NB4 (cell line): ENCODE measurements around the gene EDC4.
A peak's percentile ranks its signal among the peaks of the same experiment; 100 is the strongest.

Experiments
- DNase-seq: peaks from one replicate; pipeline ENCODE4 v3.0.0; 2010; ENCODE audit warnings: low read depth
- H3K4me3 ChIP-seq: one replicate; pipeline ENCODE4 v1.5.1; 2011; ENCODE audit warnings: mild to moderate bottlenecking, low read depth, low read length, moderate library complexity
- MYC ChIP-seq: IDR thresholded peaks from 2 replicates; pipeline ENCODE4 v1.6.1; 2011; ENCODE audit warnings: low read depth, low read length
- POLR2A ChIP-seq: IDR thresholded peaks from 2 replicates; pipeline ENCODE4 v1.6.1; 2011; ENCODE audit warnings: mild to moderate bottlenecking; ENCODE audit not compliant: insufficient read length; ENCODE audit errors: extremely low read depth
- TF ChIP-seq, protein P1 (sequence below): IDR thresholded peaks from one replicate; pipeline ENCODE4 v1.5.1; 2012; ENCODE audit warnings: low read depth, low read length
- TF ChIP-seq, protein P2 (sequence below): IDR thresholded peaks from 2 replicates; pipeline ENCODE4 v1.6.1; 2011; ENCODE audit warnings: low read depth, low read length

EDC4 gene

DNA sequence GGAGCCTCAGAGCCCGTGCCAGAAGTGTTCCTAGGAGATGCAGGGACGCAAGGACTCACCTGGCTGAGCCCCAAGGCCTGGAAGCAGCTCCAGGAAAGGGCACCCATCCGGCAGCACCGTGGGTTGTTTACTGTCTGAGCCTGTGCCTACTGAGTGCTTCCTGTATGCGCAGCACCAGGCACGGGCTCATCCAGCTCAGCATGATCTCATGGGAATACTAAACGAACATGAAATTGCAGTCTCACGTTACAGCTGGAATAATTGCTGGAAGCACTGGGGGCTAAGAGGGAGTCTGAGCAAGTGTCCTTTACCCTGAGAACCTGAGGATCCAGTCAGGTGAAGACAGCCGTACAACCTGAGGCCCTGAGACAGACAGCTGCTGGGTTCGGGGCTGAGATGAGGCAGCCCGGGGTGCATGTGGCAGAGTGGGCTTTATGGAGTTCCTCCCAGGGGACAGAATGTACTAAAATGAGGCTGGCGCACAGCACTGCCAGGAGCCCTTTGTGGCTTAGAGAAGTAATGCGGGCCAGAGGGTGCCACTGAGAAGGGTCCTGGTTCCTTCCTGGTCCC lies 53.4 kb downstream of the EDC4 start:
- DNase-seq: peak; percentile 58
- no peak for TF ChIP-seq POLR2A
- TF ChIP-seq, protein P1, sequence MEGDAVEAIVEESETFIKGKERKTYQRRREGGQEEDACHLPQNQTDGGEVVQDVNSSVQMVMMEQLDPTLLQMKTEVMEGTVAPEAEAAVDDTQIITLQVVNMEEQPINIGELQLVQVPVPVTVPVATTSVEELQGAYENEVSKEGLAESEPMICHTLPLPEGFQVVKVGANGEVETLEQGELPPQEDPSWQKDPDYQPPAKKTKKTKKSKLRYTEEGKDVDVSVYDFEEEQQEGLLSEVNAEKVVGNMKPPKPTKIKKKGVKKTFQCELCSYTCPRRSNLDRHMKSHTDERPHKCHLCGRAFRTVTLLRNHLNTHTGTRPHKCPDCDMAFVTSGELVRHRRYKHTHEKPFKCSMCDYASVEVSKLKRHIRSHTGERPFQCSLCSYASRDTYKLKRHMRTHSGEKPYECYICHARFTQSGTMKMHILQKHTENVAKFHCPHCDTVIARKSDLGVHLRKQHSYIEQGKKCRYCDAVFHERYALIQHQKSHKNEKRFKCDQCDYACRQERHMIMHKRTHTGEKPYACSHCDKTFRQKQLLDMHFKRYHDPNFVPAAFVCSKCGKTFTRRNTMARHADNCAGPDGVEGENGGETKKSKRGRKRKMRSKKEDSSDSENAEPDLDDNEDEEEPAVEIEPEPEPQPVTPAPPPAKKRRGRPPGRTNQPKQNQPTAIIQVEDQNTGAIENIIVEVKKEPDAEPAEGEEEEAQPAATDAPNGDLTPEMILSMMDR: peak; percentile 31
- no peak overlapping the region for H3K4me3 ChIP-seq

DNA sequence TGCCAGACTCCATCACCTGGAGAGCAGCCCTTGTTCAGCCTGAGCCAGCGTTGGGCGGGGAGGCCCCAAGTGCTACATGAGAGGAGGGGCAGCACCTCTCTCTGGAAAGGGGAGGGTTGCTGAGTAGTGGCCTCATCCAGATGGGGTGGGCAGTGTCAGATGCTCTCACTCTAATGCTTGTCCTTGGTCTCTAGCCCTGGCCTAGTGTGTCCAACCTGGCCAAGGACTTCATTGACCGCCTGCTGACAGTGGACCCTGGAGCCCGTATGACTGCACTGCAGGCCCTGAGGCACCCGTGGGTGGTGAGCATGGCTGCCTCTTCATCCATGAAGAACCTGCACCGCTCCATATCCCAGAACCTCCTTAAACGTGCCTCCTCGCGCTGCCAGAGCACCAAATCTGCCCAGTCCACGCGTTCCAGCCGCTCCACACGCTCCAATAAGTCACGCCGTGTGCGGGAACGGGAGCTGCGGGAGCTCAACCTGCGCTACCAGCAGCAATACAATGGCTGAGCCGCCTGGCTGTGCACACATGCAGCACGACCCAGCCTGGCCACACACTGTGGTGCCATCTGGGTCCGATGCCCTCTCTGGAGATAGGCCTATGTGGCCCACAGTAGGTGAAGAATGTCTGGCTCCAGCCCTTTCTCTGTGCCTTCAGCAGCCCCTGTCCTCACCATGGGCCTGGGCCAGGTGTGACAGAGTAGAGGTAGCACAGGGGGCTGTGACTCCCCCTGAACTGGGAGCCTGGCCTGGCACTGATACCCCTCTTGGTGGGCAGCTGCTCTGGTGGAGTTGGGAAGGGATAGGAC lies 54.5 kb downstream of the EDC4 start:
- no peak for DNase-seq
- TF ChIP-seq, protein P1: no peak
- TF ChIP-seq, protein P2, sequence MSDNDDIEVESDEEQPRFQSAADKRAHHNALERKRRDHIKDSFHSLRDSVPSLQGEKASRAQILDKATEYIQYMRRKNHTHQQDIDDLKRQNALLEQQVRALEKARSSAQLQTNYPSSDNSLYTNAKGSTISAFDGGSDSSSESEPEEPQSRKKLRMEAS: no peak
- TF ChIP-seq MYC (no peak), POLR2A (no peak)
- no peak overlapping the region for H3K4me3 ChIP-seq

DNA sequence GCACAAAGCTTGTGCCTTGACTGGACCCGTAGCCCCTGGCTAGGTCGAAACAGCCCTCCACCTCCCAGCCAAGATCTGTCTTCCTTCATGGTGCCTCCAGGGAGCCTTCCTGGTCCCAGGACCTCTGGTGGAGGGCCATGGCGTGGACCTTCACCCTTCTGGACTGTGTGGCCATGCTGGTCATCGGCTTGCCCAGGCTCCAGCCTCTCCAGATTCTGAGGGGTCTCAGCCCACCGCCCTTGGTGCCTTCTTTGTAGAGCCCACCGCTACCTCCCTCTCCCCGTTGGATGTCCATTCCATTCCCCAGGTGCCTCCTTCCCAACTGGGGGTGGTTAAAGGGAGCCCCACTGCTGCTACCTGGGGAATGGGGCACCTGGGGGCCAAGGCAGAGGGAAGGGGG lies 55.3 kb downstream of the EDC4 start:
- no peak overlapping the region for H3K4me3 ChIP-seq
- TF ChIP-seq MYC: no peak
- TF ChIP-seq POLR2A: no peak
- TF ChIP-seq, protein P1: no peak
- TF ChIP-seq, protein P2: no peak
- no peak for DNase-seq

DNA sequence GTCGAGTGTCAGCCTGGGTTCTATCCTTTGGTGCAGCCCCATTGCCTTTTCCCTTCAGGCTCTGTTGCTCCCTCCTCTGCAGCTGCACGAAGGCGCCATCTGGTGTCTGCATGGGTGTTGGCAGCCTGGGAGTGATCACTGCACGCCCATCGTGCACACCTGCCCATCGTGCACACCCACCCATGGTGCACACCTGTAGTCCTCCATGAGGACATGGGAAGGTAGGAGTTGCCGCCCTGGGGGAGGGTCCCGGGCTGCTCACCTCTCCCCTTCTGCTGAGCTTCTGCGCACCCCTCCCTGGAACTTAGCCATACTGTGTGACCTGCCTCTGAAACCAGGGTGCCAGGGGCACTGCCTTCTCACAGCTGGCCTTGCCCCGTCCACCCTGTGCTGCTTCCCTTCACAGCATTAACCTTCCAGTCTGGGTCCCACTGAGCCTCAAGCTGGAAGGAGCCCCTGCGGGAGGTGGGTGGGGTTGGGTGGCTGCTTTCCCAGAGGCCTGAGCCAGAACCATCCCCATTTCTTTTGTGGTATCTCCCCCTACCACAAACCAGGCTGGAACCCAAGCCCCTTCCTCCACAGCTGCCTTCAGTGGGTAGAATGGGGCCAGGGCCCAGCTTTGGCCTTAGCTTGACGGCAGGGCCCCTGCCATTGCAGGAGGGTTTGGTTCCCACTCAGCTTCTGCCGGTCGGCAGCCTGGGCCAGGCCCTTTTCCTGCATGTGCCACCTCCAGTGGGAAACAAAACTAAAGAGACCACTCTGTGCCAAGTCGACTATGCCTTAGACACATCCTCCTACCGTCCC lies 55.9 kb downstream of the EDC4 start:
- TF ChIP-seq MYC (no peak), POLR2A (no peak)
- TF ChIP-seq, protein P2: 0 out of 2 replicates have a peak, but pooled peaks have one; percentile 17
- TF ChIP-seq, protein P1: peak; percentile 99
- DNase-seq: peak; percentile 76
- H3K4me3 ChIP-seq: no peak overlapping the region

DNA sequence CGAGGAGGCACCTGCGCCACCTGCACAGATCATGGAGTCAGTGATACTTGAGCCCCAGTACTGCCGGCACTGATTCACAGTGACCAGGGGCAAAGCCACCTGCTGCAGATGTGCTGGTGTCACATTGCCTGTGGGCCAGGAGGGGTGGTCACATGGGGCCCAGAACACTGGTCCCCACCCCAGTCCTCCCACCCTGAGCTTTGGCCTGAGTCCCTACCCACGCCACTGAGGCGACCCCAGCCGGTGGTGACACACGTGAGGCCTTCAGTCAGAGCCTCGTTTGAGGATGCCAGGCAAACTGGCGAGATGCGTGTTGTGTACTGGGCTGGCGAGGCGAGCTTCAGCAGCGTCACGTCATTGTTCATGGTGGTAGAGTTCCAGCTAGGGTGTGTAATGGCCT lies 57.3 kb downstream of the EDC4 start:
- H3K4me3 ChIP-seq: no peak overlapping the region
- TF ChIP-seq POLR2A (no peak), MYC (no peak)
- TF ChIP-seq, protein P2: no peak
- TF ChIP-seq, protein P1: no peak
- DNase-seq: no peak
